VCaP (cell line): ENCODE measurements around the gene MARK3.

Experiments
- H3K27ac ChIP-seq: fragments of 450-650 bp; 2 replicates; pipeline ENCODE4 v1.5.1; 2017
- CTCF ChIP-seq: fragments of 450-650 bp; conservative IDR thresholded peaks from 2 replicates; pipeline ENCODE4 v1.5.1; 2017; ENCODE audit warnings: mild to moderate bottlenecking, moderate library complexity

Gene MARK3

GRCh38 chr14:103535891-103536565, 150.8 kb downstream of the MARK3 start:
- no peak for TF ChIP-seq CTCF
- no peak overlapping the region for H3K27ac ChIP-seq

- TF ChIP-seq CTCF, result no peak
- no peak overlapping the region for H3K27ac ChIP-seq
Measured at GRCh38 chr14:103536693-103537092, 151.5 kb downstream of the MARK3 start.

- no peak for TF ChIP-seq CTCF
- no peak overlapping the region for H3K27ac ChIP-seq
Measured at GRCh38 chr14:103537175-103537990, 152.2 kb downstream of the MARK3 start.

GRCh38 chr14:103538291-103539055, 153.3 kb downstream of the MARK3 start:
- no peak overlapping the region for H3K27ac ChIP-seq
- TF ChIP-seq CTCF, result no peak

- no peak overlapping the region for H3K27ac ChIP-seq
- no peak for TF ChIP-seq CTCF
Measured at GRCh38 chr14:103539056-103539825, 154.0 kb downstream of the MARK3 start.

- H3K27ac ChIP-seq, result peak overlapping the region; percentile 25
- no peak for TF ChIP-seq CTCF
Measured at GRCh38 chr14:103540821-103541708, 155.8 kb downstream of the MARK3 start.
